ENCODE data around the gene CAVIN1.
"Not testable (repeated sequence)": the region's sequence is repeated elsewhere in the genome, so short reads cannot be mapped to it uniquely, and the experiment has no call there.

CAVIN1 gene, protein sequence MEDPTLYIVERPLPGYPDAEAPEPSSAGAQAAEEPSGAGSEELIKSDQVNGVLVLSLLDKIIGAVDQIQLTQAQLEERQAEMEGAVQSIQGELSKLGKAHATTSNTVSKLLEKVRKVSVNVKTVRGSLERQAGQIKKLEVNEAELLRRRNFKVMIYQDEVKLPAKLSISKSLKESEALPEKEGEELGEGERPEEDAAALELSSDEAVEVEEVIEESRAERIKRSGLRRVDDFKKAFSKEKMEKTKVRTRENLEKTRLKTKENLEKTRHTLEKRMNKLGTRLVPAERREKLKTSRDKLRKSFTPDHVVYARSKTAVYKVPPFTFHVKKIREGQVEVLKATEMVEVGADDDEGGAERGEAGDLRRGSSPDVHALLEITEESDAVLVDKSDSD

DNA sequence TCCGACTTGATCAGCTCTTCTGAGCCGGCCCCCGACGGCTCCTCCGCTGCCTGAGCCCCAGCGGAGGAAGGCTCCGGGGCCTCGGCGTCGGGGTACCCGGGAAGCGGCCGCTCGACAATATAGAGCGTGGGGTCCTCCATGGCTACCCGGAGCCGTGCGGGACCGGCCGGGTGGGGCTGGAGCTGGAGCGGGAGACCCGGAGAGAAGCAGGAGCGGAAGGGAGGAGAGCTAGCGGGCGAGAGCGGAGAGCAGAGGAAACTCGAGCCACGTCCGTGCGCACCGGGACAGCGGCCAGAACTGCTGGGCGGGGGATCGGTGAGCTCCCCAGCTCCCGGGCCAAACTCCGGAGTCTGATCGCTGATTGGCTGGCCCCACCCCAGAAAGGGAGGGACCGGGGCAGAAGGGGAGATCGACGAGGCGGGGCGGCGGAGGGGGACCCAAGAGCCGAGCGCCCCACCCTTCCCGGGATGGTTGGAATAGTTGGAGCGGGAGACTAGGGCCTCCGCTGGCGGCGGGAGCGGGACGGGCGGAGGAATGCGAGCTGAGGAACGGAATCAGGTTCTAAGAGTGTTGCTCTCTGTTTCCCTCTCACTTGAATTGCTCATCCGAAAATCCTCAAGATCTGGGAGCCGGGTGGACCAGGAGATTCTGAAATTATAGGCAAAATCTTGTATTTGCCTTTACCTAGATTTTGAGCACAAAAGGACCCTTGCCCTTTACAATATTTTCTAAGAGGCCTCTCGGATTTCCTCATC is at the start of gene CAVIN1:
Gene CAVIN1 (minus strand): TSS at position 299 of the 755 bp plus-strand sequence. CDS start 159 bp downstream, at position 140.
- DNase-seq = peak; percentile 81 to 95

DNA sequence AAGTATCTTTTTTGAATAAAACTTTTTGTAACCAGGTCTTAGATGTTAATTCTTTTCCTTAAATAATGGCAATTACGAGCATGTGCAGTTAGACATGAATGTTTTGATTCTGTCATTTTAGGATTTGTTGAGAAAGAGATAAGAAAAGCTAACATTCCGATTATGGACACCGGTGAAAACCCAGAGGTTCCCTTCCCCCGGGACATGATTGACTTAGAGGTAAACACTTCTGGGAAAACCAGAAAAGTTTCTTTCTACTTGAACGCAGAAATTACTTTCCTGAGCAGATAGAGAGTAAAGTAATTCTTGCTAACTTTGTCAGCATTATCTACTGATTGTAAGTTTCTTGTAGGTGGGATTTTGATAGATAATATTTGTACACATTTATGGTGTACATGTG is 44.8 kb upstream of the CAVIN1 start:
- no peak for DNase-seq

- no peak for DNase-seq
These were observed 40.9 kb upstream of the CAVIN1 start for GRCh38 chr17:42463976-42464400.

GRCh38 chr17:42460371-42460770 is 37.3 kb upstream of the CAVIN1 start:
- DNase-seq = no peak

- no peak for DNase-seq
These were observed 36.8 kb upstream of the CAVIN1 start for GRCh38 chr17:42459801-42460281.

- DNase-seq = peak in 1 of 2 experiments; percentile 22
These were observed 36.3 kb upstream of the CAVIN1 start for GRCh38 chr17:42459256-42459800.

GRCh38 chr17:42458497-42459255 is 35.6 kb upstream of the CAVIN1 start, which contains the start of gene ATP6V0A1:
TSS of gene ATP6V0A1 (plus strand) at chr17:42458878. CDS start at chr17:42460895, 2,017 bp downstream.
- peak; percentile 63 to 81 for DNase-seq

- no peak for DNase-seq
These were observed 34.2 kb upstream of the CAVIN1 start for GRCh38 chr17:42457107-42457792.

DNA sequence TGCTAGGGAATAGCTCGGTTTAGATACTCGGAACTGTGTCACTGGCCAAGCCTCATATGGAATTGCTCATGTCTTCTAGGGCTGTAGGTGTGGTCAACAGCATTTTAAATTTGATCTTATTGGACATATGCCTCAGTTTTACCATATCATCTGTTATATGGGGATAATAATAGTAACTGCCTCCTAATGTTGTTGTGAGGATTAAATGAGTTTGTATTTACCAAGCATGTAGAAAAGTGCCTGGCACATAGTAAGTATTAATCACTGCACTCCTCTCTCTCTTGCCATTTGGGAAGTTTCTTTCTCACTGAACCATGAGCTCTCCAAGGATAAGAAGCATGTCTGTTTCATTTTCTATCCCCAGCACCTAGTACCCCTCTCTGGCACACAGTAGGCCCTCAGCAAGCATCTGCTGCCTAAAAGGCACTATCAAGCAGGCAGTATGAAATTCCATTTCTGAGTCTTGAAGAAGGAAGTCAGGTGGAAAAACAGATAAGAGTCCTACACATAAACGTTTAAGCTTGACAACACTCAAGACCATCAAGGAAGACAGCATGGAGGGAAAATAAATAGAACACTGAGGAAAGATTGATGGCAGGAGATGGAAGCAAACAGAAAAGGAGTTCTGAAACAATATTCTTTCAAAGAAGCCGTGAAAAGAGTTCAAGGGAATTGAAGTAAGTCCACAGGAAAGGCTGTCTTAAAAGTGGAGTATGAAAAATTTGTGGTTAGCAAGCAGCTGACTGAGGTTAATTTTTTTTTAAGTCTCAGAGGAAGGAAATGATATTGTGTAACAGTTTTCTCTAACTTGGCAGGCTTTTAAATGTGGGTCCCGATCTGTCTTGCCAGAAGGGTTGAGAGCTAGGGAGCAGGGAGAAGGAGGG is 33.4 kb upstream of the CAVIN1 start:
- no peak for DNase-seq

GRCh38 chr17:42454987-42455386 is 31.9 kb upstream of the CAVIN1 start:
- not testable (repeated sequence) for DNase-seq

- DNase-seq = no peak
These were observed 30.4 kb upstream of the CAVIN1 start for GRCh38 chr17:42453439-42453838.

DNA sequence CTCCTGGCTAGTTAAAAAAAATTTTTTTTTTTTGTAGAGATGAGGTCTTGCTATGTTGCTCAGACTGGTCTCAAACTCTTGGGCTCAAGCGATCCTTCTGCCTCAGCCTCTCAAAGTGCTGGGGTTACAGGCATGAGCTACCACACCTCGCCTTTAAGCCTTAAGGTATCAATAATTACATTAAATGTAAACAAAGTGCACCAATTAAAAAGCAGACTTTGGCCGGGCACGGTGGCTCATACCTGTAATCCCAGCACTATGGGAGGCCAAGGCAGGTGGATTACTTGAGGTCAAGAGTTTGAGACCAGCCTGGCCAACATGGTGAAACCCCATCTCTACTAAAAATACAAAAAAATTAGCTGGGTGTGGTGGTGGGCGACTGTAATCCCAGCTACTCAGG is 28.2 kb upstream of the CAVIN1 start:
- DNase-seq = not testable (repeated sequence)

DNA sequence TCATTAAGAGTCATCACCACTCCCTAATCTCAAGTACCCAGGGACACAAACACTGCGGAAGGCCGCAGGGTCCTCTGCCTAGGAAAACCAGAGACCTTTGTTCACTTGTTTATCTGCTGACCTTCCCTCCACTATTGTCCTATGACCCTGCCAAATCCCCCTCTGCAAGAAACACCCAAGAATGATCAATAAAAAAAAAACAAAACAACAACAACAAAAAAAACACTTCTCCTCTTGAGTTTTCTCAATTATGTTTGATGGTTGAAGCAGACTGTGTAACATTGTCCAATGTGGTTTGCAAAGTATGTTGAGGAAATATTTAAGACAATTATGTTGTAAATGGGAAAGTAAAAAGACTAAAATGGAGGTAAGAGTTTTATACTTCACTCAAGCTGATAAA is 26.8 kb upstream of the CAVIN1 start:
- not testable (repeated sequence) for DNase-seq

DNA sequence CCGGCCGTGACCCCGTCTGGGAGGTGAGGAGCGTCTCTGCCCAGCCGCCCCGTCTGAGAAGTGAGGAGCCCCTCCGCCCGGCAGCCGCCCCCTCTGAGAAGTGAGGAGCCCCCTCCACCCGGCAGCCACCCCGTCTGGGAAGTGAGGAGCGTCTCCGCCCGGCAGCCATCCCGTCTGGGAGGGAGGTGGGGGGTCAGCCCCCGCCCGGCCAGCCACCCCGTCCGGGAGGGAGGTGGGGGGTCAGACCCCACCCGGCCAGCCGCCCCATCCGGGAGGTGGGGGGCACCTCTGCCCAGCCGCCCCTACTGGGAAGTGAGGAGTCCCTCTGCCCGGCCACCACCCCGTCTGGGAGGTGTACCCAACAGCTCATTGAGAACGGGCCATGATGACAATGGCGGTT is 26.1 kb upstream of the CAVIN1 start:
- DNase-seq = not testable (repeated sequence)

DNA sequence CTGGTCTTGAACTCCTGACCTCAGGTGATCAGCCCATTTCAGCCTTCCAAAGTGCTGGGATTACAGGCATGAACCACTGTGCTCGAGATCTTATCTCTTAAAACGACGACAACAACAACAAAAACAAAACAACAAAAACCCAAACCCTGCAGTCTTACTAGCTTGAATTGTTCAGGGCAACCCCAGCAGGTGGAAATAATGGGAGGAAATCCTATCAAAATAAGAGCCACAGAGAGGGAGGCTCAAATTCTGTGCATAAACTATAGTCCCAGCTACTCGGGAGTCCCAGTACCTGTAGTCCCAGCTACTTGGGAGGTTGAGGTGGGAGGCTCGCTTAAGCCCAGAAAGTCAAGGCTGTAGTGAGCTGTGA is 19.1 kb upstream of the CAVIN1 start:
- no peak for DNase-seq

DNA sequence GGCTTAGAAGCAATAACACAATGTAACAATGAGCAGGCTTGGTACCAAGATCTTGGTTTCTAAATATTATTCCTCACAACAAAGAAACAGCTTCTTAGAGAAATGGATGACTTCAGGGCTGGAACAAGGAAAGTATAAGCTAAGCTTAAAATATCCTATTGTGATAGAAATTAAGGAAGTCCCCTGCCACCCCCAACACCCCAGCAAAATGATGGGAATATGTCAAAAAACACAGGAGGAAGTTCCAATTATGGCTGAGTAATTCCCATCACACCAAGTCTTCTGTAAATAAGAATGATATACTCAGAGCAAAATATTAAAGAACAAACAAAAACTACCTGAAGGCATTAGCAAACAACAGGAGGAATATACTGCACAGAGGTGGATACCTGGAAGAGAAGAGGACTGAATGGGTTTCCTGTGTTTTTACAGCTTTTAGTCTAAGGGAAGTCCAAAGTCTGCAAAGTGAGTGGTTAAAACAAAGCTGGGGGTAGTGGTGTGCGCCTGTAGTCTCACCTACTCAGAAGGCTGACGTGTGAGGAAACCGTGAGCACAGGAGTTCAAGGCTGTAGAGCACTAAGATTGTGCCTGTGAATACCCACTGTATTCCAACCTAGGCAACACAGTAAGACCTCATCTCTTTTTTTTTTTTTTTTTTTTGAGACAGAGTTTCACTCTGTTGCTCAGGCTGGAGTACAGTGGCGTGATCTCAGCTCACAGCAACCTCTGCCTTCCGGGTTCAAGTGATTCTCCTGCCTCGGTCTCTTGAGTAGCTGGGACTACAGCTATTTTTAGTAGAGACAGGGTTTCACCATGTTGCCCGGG is 18.5 kb upstream of the CAVIN1 start:
- DNase-seq = no peak

DNA sequence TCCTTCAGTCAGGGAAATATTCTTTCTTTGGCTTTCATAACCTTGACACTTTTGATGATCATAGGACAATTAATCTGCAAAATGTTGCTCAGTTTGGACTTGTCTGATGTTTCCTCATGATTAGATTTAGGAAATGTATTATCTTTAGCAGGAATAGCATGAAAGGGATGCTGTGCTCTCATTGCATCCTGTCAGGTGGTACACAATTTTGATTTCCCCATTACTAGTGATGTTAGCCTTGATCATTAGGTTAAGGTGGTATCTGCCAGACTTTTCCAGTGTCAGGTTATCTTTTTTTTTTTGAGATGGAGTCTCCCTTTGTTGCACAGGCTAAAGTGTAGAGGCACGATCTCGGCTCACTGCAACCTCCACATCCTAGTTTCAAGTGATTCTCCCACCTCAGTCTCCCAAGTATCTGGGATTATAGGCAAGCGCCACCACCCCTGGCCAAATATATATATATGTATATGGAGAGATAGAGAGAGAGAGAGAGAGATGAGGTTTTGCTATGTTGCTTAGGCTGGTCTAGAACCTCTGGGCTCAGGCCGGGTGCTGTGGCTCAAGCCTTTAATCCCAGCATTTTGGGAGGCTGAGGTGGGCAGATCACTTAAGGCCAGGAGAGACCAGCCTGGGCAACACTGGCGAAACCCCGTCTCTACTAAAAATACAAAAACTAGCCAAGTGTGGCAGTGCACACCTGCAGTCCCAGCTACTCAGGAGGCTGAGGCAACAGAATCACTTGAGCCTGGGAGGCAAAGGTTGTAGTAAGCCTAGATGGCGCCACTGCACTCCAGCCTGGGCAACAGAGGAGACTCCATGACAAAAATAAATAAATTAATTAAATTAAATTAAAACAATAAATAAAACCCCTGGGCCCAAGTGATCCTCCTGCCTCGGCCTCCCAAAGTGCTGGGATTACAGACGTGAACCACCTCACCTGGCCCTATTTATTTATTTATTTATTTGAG is 15.8 kb upstream of the CAVIN1 start:
- no peak for DNase-seq

DNA sequence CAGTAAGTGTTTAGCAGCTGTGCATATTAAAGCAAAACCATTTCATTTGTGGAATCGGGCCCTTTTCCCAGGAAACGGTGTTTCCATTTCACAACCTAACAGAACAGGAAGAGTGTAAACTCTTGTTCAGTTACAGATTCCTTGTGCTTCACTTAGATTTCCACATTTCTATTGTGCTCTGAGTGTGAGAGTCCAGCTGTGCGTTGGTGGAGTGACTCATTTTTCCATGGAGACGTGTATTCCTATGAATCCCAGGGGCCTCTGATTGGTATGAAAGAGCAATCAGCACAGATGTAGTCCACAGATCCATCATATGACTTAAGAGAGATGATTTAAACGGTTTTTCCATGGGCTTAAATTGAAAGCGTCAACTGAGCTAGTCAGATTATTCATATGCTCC is 13.3 kb upstream of the CAVIN1 start:
- no peak for DNase-seq

DNA sequence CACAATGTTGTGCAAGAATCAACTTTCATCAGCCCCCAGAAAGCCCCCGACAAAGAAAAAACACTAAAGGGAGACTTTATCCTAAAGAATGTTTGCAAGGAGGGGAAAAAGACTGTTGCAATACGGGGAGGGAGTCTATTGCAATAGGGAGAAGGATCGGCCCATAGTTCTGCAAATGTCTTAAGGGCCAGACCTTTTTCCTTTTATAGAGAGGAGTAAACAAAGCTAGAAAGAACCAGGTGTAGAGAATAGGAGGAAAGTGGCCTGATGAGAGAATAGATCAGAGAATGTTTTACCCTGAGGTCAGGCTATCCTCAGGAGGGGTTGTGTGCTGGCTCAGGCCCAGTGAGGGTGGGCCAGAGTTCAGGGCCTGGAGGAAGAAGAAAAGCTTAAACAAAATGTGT is 8.7 kb upstream of the CAVIN1 start:
- DNase-seq = no peak

All from cerebellar nuclear complex (tissue), 1 donor.